ENCODE measurements around the gene PDZK1IP1. TPM values are rescaled to one million over a fixed set of nuclear protein-coding genes. Genes with fewer than 3 reads are reported as not detected.
A peak's percentile ranks its signal among the peaks of the same experiment; 100 is the strongest.

Gene PDZK1IP1
- total RNA-seq, 1 donor from 2014 or later: not detected

DNA sequence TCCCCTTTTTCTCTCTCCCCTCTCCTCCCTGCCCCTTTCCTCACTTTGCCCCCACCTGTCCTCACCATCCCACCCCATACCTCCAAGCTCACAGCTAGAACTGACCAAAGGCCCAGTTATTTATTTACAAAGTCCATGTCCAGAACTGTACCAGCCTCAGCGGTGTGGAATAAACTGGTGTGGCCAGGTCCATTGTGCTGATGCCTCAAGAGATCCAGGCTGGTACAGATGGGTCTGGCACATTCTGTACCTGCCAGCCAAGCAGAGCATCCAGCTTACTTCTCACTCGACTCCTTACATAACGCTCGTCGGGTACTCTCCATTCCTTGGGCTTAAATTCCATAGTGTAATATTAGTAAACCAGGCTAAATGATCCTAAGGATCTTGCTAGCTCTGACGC lies 11.8 kb downstream of the PDZK1IP1 start:
- no peaks in the 10 kb centered on the region for H3K36me3 Mint-ChIP-seq (ENCODE audit: unreplicated experiment)
- peaks cover 7% of the 10 kb centered on the region for H3K27me3 Mint-ChIP-seq (ENCODE audit: unreplicated experiment)
- peaks cover 11% of the 10 kb centered on the region for H3K9me3 Mint-ChIP-seq (ENCODE audit: unreplicated experiment)
- H3K27ac Mint-ChIP-seq (ENCODE audit: unreplicated experiment): no peak overlapping the region
- DNase-seq: no peak
- peaks cover 24% of the 10 kb centered on the region for H3K4me1 Mint-ChIP-seq (ENCODE audit: low read depth, unreplicated experiment)
- no peak overlapping the region for H3K4me3 Mint-ChIP-seq (ENCODE audit: unreplicated experiment)
- TF ChIP-seq, protein P1, sequence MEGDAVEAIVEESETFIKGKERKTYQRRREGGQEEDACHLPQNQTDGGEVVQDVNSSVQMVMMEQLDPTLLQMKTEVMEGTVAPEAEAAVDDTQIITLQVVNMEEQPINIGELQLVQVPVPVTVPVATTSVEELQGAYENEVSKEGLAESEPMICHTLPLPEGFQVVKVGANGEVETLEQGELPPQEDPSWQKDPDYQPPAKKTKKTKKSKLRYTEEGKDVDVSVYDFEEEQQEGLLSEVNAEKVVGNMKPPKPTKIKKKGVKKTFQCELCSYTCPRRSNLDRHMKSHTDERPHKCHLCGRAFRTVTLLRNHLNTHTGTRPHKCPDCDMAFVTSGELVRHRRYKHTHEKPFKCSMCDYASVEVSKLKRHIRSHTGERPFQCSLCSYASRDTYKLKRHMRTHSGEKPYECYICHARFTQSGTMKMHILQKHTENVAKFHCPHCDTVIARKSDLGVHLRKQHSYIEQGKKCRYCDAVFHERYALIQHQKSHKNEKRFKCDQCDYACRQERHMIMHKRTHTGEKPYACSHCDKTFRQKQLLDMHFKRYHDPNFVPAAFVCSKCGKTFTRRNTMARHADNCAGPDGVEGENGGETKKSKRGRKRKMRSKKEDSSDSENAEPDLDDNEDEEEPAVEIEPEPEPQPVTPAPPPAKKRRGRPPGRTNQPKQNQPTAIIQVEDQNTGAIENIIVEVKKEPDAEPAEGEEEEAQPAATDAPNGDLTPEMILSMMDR (IDR thresholded peaks at IDR 0.05; ENCODE audit: partially characterized antibody, unreplicated experiment): no peak

DNA sequence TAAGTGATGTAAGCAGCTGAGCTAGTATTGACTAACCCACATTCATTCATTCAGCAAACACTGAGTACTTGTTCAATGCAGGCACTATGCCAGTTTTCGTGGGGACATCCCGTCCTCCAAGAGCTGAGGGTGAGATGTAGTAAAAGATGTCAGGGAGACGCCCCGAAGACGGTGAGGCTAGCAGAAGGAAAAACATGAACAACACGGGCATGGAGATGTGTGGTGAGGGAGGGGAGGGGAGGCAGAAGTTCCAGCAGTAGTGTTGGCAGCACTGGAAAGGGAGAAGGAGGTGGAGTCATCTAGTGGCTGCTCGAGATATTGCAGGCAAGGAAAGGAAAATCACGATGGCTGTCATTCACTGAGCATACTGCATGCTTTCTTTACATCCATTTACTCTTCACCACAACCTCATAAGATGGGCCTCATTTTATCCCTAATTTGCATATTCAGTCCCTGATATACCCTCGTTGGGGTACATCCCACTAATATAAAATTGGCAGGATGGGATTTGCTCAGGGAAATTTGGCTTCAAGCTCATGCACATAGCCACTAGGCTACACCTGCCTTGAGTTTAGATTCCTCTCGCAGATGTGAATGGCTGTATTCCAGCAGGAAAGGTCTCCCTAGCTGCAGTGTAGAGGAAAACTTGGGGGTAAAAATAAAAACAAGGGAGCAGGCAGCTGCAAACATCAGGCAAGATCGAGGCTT lies 14.5 kb downstream of the PDZK1IP1 start:
- Mint-ChIP-seq H3K9me3 (ENCODE audit: unreplicated experiment) (peaks cover 4% of the 10 kb centered on the region), H3K4me1 (ENCODE audit: low read depth, unreplicated experiment) (peaks cover 19% of the 10 kb centered on the region), H3K4me3 (ENCODE audit: unreplicated experiment) (no peak overlapping the region), H3K36me3 (ENCODE audit: unreplicated experiment) (no peaks in the 10 kb centered on the region), H3K27ac (ENCODE audit: unreplicated experiment) (peak overlapping the region; percentile 50), H3K27me3 (ENCODE audit: unreplicated experiment) (peaks cover 5% of the 10 kb centered on the region)
- TF ChIP-seq, protein P1 (IDR thresholded peaks at IDR 0.05; ENCODE audit: partially characterized antibody, unreplicated experiment): peak; percentile 94
- peak; percentile 76 for DNase-seq

GRCh38 chr1:47174656-47175020 lies 15.2 kb downstream of the PDZK1IP1 start:
- Mint-ChIP-seq H3K27ac (ENCODE audit: unreplicated experiment) (peak overlapping the region; percentile 25), H3K4me3 (ENCODE audit: unreplicated experiment) (peak overlapping the region; percentile 47), H3K36me3 (ENCODE audit: unreplicated experiment) (no peaks in the 10 kb centered on the region), H3K27me3 (ENCODE audit: unreplicated experiment) (peaks cover 5% of the 10 kb centered on the region), H3K4me1 (ENCODE audit: low read depth, unreplicated experiment) (peaks cover 15% of the 10 kb centered on the region), H3K9me3 (ENCODE audit: unreplicated experiment) (peaks cover 3% of the 10 kb centered on the region)
- no peak for DNase-seq
- TF ChIP-seq, protein P1 (IDR thresholded peaks at IDR 0.05; ENCODE audit: partially characterized antibody, unreplicated experiment): no peak

- Mint-ChIP-seq H3K36me3 (ENCODE audit: unreplicated experiment) (no peaks in the 10 kb centered on the region), H3K27me3 (ENCODE audit: unreplicated experiment) (peaks cover 2% of the 10 kb centered on the region), H3K9me3 (ENCODE audit: unreplicated experiment) (peaks cover 2% of the 10 kb centered on the region), H3K27ac (ENCODE audit: unreplicated experiment) (no peak overlapping the region), H3K4me3 (ENCODE audit: unreplicated experiment) (no peak overlapping the region), H3K4me1 (ENCODE audit: low read depth, unreplicated experiment) (peaks cover 8% of the 10 kb centered on the region)
- TF ChIP-seq, protein P1 (IDR thresholded peaks at IDR 0.05; ENCODE audit: partially characterized antibody, unreplicated experiment): no peak
- no peak for DNase-seq
Observed at GRCh38 chr1:47172782-47173181, 17.1 kb downstream of the PDZK1IP1 start.

DNA sequence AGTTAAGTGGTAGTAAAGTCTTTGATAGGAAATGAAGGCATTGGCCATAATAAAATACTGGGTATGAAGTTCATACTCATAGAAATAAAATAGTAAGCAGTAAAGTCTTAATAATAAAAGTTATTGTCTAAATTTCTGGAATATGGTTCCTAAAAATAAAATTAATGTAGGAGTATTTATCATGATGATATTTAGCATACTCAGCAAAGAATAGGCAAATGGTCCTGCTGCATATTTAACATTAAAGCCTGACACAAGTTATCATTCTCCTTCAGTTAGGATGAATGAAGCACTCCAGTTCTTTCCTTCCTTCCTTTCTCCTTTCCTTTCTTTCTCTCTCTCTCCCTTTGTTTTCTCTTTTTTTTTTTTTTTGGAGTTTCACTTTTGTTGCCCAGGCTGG lies 25.3 kb downstream of the PDZK1IP1 start:
- Mint-ChIP-seq H3K4me1 (ENCODE audit: low read depth, unreplicated experiment) (no peaks in the 10 kb centered on the region), H3K4me3 (ENCODE audit: unreplicated experiment) (no peak overlapping the region), H3K36me3 (ENCODE audit: unreplicated experiment) (peaks cover 5% of the 10 kb centered on the region), H3K27ac (ENCODE audit: unreplicated experiment) (no peak overlapping the region), H3K27me3 (ENCODE audit: unreplicated experiment) (peaks cover 5% of the 10 kb centered on the region), H3K9me3 (ENCODE audit: unreplicated experiment) (peaks cover 5% of the 10 kb centered on the region)
- TF ChIP-seq, protein P1 (IDR thresholded peaks at IDR 0.05; ENCODE audit: partially characterized antibody, unreplicated experiment): no peak
- DNase-seq: no peak

All from glutamatergic neuron (in vitro differentiated cells).